ENCODE results near the gene NANOG. TPM values are rescaled to one million over a fixed set of nuclear protein-coding genes. Genes with fewer than 3 reads are reported as not detected.
"Not testable (repeated sequence)": the region's sequence is repeated elsewhere in the genome, so short reads cannot be mapped to it uniquely, and the experiment has no call there.

The NANOG gene
- total and polyA plus RNA-seq, 2 of the 8 experiments (the other 6 are each of a cell fraction or from before 2014, with no cell fraction given): 53.7 to 231 TPM

- WGBS, 2 experiments (ENCODE audit: extremely low coverage in 1 of 2, insufficient coverage in 1 of 2, insufficient read length in 1 of 2, insufficient replicate concordance in 2 of 2, low coverage in 1 of 2, low lambda C conversion rate in 2 of 2, missing lambda C conversion rate in 1 of 2): 96% methylated on average over 8 of the region's 10 CpGs; no CpG with 5 or more reads in 1 of the 2 experiments
- H4K20me1 ChIP-seq (replicated peaks in 1 of 2; ENCODE audit: control insufficient read depth in 1 of 2, insufficient read depth in 2 of 2, low read length in 2 of 2); H3K4ac ChIP-seq (replicated peaks; ENCODE audit: insufficient read length, low read depth, low read length); H4K91ac ChIP-seq (replicated peaks; ENCODE audit: insufficient read length, low read length); H2BK20ac ChIP-seq (ENCODE audit: low read length); H3K79me2 ChIP-seq (ENCODE audit: control insufficient read depth in 1 of 2, insufficient read depth in 2 of 2, low read length in 2 of 2); H3K27ac ChIP-seq (ENCODE audit: low read depth, low read length); H4K5ac ChIP-seq (ENCODE audit: insufficient read length, low read depth, low read length); POLR2A ChIA-PET (ENCODE audit: partially characterized antibody); H3K18ac ChIP-seq (ENCODE audit: extremely low read depth, low read length); H2BK120ac ChIP-seq (replicated peaks; ENCODE audit: low read depth, low read length); H2BK12ac ChIP-seq (ENCODE audit: low read depth, low read length); H2BK15ac ChIP-seq (ENCODE audit: low read length); H3K36me3 ChIP-seq (ENCODE audit: control insufficient read depth in 2 of 4, insufficient read depth in 4 of 4, low read length in 3 of 4); H2AK5ac ChIP-seq (ENCODE audit: low read depth, low read length); H3K56ac ChIP-seq (replicated peaks; ENCODE audit: insufficient read length, low read depth, low read length); H3K4me3 ChIP-seq (ENCODE audit: extremely low read depth in 1 of 4, insufficient read depth in 2 of 4, low read depth in 3 of 4, low read length in 4 of 4); H3K9ac ChIP-seq (replicated peaks in 1 of 4; ENCODE audit: extremely low read depth in 1 of 4, low read depth in 3 of 4, low read length in 3 of 4); H3K9me3 ChIP-seq (ENCODE audit: insufficient read depth in 2 of 2, low read depth in 1 of 2, low read length in 1 of 2); H3K23me2 ChIP-seq (ENCODE audit: low read depth, low read length); H3K14ac ChIP-seq (ENCODE audit: insufficient read length); DNase-seq (ENCODE audit: low read depth in 1 of 2, low spot score in 2 of 2); H3K4me1 ChIP-seq (replicated peaks in 1 of 4; ENCODE audit: control insufficient read depth in 3 of 4, insufficient read depth in 4 of 4, low read length in 3 of 4); H3K4me2 ChIP-seq (ENCODE audit: insufficient read depth in 1 of 2, low read depth in 2 of 2, low read length in 2 of 2); H2AFZ ChIP-seq (ENCODE audit: low read length); H3K23ac ChIP-seq (ENCODE audit: insufficient read length); H2BK5ac ChIP-seq (ENCODE audit: low read depth, low read length); H3K27me3 ChIP-seq (replicated peaks in 1 of 4; ENCODE audit: control insufficient read depth in 3 of 4, extremely low read depth in 1 of 4, insufficient read depth in 3 of 4, low read length in 3 of 4); H3K79me1 ChIP-seq (ENCODE audit: low read depth, low read length); H4K8ac ChIP-seq (ENCODE audit: extremely low read depth, insufficient read depth, low read length): not testable (repeated sequence)
- FAIRE-seq: peak; percentile 13
- CTCF ChIA-PET (ENCODE audit: partially characterized antibody): interaction anchor here (1.6 kb wide), 1 partner anchor 8 kb away, joined by 4 read pairs; no protein-coding TSS in a partner anchor
Measured at GRCh38 chr12:7839226-7839625, 50.0 kb downstream of the NANOG start.

- H3K18ac ChIP-seq (ENCODE audit: extremely low read depth, low read length); H3K79me1 ChIP-seq (ENCODE audit: low read depth, low read length); H2BK5ac ChIP-seq (ENCODE audit: low read depth, low read length); H3K9me3 ChIP-seq (ENCODE audit: insufficient read depth in 2 of 2, low read depth in 1 of 2, low read length in 1 of 2); H3K56ac ChIP-seq (replicated peaks; ENCODE audit: insufficient read length, low read depth, low read length); H4K8ac ChIP-seq (ENCODE audit: extremely low read depth, insufficient read depth, low read length); H3K79me2 ChIP-seq (ENCODE audit: control insufficient read depth in 1 of 2, insufficient read depth in 2 of 2, low read length in 2 of 2); H3K27ac ChIP-seq (ENCODE audit: low read depth, low read length); H2BK20ac ChIP-seq (ENCODE audit: low read length); H3K9ac ChIP-seq (replicated peaks in 1 of 4; ENCODE audit: extremely low read depth in 1 of 4, low read depth in 3 of 4, low read length in 3 of 4); H3K4me3 ChIP-seq (ENCODE audit: extremely low read depth in 1 of 4, insufficient read depth in 2 of 4, low read depth in 3 of 4, low read length in 4 of 4); H2BK12ac ChIP-seq (ENCODE audit: low read depth, low read length); H3K23ac ChIP-seq (ENCODE audit: insufficient read length); POLR2A ChIA-PET (ENCODE audit: partially characterized antibody); H4K91ac ChIP-seq (replicated peaks; ENCODE audit: insufficient read length, low read length); H4K5ac ChIP-seq (ENCODE audit: insufficient read length, low read depth, low read length); FAIRE-seq; H2AFZ ChIP-seq (ENCODE audit: low read length); H3K27me3 ChIP-seq (replicated peaks in 1 of 4; ENCODE audit: control insufficient read depth in 3 of 4, extremely low read depth in 1 of 4, insufficient read depth in 3 of 4, low read length in 3 of 4); H3K4me2 ChIP-seq (ENCODE audit: insufficient read depth in 1 of 2, low read depth in 2 of 2, low read length in 2 of 2); H4K20me1 ChIP-seq (replicated peaks in 1 of 2; ENCODE audit: control insufficient read depth in 1 of 2, insufficient read depth in 2 of 2, low read length in 2 of 2); H3K4ac ChIP-seq (replicated peaks; ENCODE audit: insufficient read length, low read depth, low read length); H3K14ac ChIP-seq (ENCODE audit: insufficient read length); DNase-seq (ENCODE audit: low read depth in 1 of 2, low spot score in 2 of 2); H3K23me2 ChIP-seq (ENCODE audit: low read depth, low read length); H2AK5ac ChIP-seq (ENCODE audit: low read depth, low read length); H3K36me3 ChIP-seq (ENCODE audit: control insufficient read depth in 2 of 4, insufficient read depth in 4 of 4, low read length in 3 of 4); H2BK120ac ChIP-seq (replicated peaks; ENCODE audit: low read depth, low read length); H3K4me1 ChIP-seq (replicated peaks in 1 of 4; ENCODE audit: control insufficient read depth in 3 of 4, insufficient read depth in 4 of 4, low read length in 3 of 4); H2BK15ac ChIP-seq (ENCODE audit: low read length): not testable (repeated sequence)
- CTCF ChIA-PET (ENCODE audit: partially characterized antibody): interaction anchor here (0.7 to 1.6 kb wide), 2 partner anchors 8 to 79 kb away, joined by 4 read pairs; no protein-coding TSS in a partner anchor
- WGBS, 2 experiments (ENCODE audit: extremely low coverage in 1 of 2, insufficient coverage in 1 of 2, insufficient read length in 1 of 2, insufficient replicate concordance in 2 of 2, low coverage in 1 of 2, low lambda C conversion rate in 2 of 2, missing lambda C conversion rate in 1 of 2): 94% methylated on average over 6 of the region's 7 CpGs; no CpG with 5 or more reads in 1 of the 2 experiments
Measured at GRCh38 chr12:7839848-7840247, 50.6 kb downstream of the NANOG start.

All from H1 (cell line).